K562 (cell line): ENCODE data around the gene HMCES. TPM values are rescaled to one million over a fixed set of nuclear protein-coding genes. Genes with fewer than 3 reads are reported as not detected.

Source experiments
- ATF3 ChIP-seq, 2 experiments: fragments of 450-650 bp in 1 of 2; sonication (generic) in 1 of 2; formaldehyde crosslinking in 1 of 2; IDR thresholded peaks in 1 of 2; conservative IDR thresholded peaks in 1 of 2; 2 replicates each; pipeline versions ENCODE4 v1.6.1 to v1.8.1; 2016 to 2023; ENCODE audit warnings: mild to moderate bottlenecking in 2 of 2, moderate library complexity in 2 of 2, inconsistent platforms in 1 of 2, missing genetic modification reagents in 1 of 2
- ETV1 ChIP-seq: fragments of 450-650 bp; conservative IDR thresholded peaks from 2 replicates; pipeline ENCODE4 v1.6.1; 2016; ENCODE audit warnings: missing genetic modification characterization, control low read depth, low read depth, missing compliant biosample characterization
- FOSL1 ChIP-seq: fragments of 200-800 bp; sonication (Bioruptor generic); conservative IDR thresholded peaks from 2 replicates; pipeline ENCODE4 v1.6.1; 2016; ENCODE audit warnings: missing genetic modification characterization, missing compliant biosample characterization
- GABPB1 ChIP-seq: sonication (generic); formaldehyde crosslinking; IDR thresholded peaks from 2 replicates; pipeline ENCODE4 v1.8.0; 2022; ENCODE audit warnings: mild to moderate bottlenecking, missing genetic modification reagents
- KLF1 ChIP-seq: fragments of 450-650 bp; IDR thresholded peaks from 2 replicates; pipeline ENCODE4 v1.6.1; 2016; ENCODE audit warnings: missing genetic modification characterization, missing compliant biosample characterization
- KLF10 ChIP-seq: fragments of 250-450 bp; sonication (Bioruptor Pico); IDR thresholded peaks from 2 replicates; pipeline ENCODE4 v1.6.1; 2021; ENCODE audit warnings: matching md5 sums
- L3MBTL2 ChIP-seq: fragments of 450-650 bp; IDR thresholded peaks from 2 replicates; pipeline ENCODE4 v1.6.1; 2016; ENCODE audit warnings: mild to moderate bottlenecking, moderate library complexity
- MEIS2 ChIP-seq: fragments of 450-650 bp; IDR thresholded peaks from 2 replicates; pipeline ENCODE4 v1.6.1; 2014; ENCODE audit warnings: mild to moderate bottlenecking; ENCODE audit not compliant: partially characterized antibody
- MLX ChIP-seq, 2 experiments: fragments of 450-650 bp in 1 of 2; sonication (generic) in 1 of 2; formaldehyde crosslinking; conservative IDR thresholded peaks; 2 replicates each; pipeline versions ENCODE4 v1.4.0 to v1.8.1; 2020 to 2022; ENCODE audit warnings: mild to moderate bottlenecking in 1 of 2, missing genetic modification reagents in 1 of 2
- POLR2H ChIP-seq: IDR thresholded peaks from 2 replicates; pipeline ENCODE4 v1.6.1; 2016; ENCODE audit warnings: missing genetic modification characterization, low read depth, mild to moderate bottlenecking, control low read depth, missing compliant biosample characterization, moderate library complexity
- RAD51 ChIP-seq: fragments of 450-650 bp; IDR thresholded peaks from 2 replicates; pipeline ENCODE4 v1.7.1; 2016; ENCODE audit warnings: low read depth, mild to moderate bottlenecking, borderline replicate concordance
- SIN3A ChIP-seq, 2 experiments: fragments of 150-350 bp in 1 of 2; IDR thresholded peaks; 2 replicates each; pipeline ENCODE4 v1.6.1; 2011 to 2016; ENCODE audit warnings: borderline replicate concordance in 2 of 2, low read depth in 2 of 2, low read length in 2 of 2, mild to moderate bottlenecking in 2 of 2, moderate library complexity in 2 of 2; ENCODE audit not compliant: control insufficient read depth in 1 of 2
- SMAD2 ChIP-seq: fragments of 150-350 bp; IDR thresholded peaks from 2 replicates; pipeline ENCODE4 v1.6.1; 2014; ENCODE audit warnings: low read depth, mild to moderate bottlenecking, low read length
- SMAD3 ChIP-seq: fragments of 450-650 bp; formaldehyde crosslinking; conservative IDR thresholded peaks from 2 replicates; pipeline ENCODE4 v1.4.0; 2020; ENCODE audit warnings: mild to moderate bottlenecking
- SP1 ChIP-seq: sonication (generic); formaldehyde crosslinking; IDR thresholded peaks from 2 replicates; pipeline ENCODE4 v1.8.1; 2022; ENCODE audit warnings: mild to moderate bottlenecking, missing genetic modification reagents
- SUPT5H ChIP-seq: fragments of 450-650 bp; IDR thresholded peaks from 2 replicates; pipeline ENCODE4 v1.6.1; 2016
- TCF7 ChIP-seq: sonication (generic); IDR thresholded peaks from 2 replicates; pipeline ENCODE4 v1.6.1; 2016; ENCODE audit warnings: antibody characterized with exemption, borderline replicate concordance
- THRA ChIP-seq: fragments of 450-650 bp; IDR thresholded peaks from 2 replicates; pipeline ENCODE4 v1.6.1; 2017; ENCODE audit warnings: mild to moderate bottlenecking, moderate library complexity
- XRCC3 ChIP-seq: fragments of 450-650 bp; IDR thresholded peaks from 2 replicates; pipeline ENCODE4 v1.6.1; 2017; ENCODE audit warnings: mild to moderate bottlenecking, moderate library complexity
- YBX1 ChIP-seq: fragments of 450-650 bp; IDR thresholded peaks from 2 replicates; pipeline ENCODE4 v1.7.1; 2016; ENCODE audit warnings: mild to moderate bottlenecking
- ZFPM2 ChIP-seq: fragments of 250-450 bp; sonication (Bioruptor Pico); IDR thresholded peaks from 2 replicates; pipeline ENCODE4 v1.5.1; 2022; ENCODE audit warnings: mild to moderate bottlenecking
- ZNF41 ChIP-seq: fragments of 250-450 bp; sonication (Bioruptor Pico); conservative IDR thresholded peaks from 2 replicates; pipeline ENCODE4 v1.4.0; 2020; ENCODE audit warnings: mild to moderate bottlenecking
- ZNF507 ChIP-seq: conservative IDR thresholded peaks from 2 replicates; pipeline ENCODE4 v1.6.1; 2017; ENCODE audit warnings: missing genetic modification characterization, missing compliant biosample characterization
- ZNF511 ChIP-seq: sonication (generic); formaldehyde crosslinking; IDR thresholded peaks from 2 replicates; pipeline ENCODE4 v1.8.0; 2022; ENCODE audit warnings: mild to moderate bottlenecking, missing genetic modification reagents
- ZNF583 ChIP-seq: fragments of 250-450 bp; sonication (Bioruptor Pico); IDR thresholded peaks from 2 replicates; pipeline ENCODE4 v1.4.0; 2020
- polyA plus RNA-seq, 8 experiments: library from polyadenylated mRNA; depleted of rRNA in 4 of 8; stranded (reverse) in 5 of 8; unstranded in 3 of 8; fragments of >200 nt; fragmentation: Nextera tagmentation in 2 of 8; fragmentation: Illumina TruSeq in 1 of 8; extraction: Ambion mirVana in 2 of 8; extraction: Trizol in 1 of 8; gene quantifications; 2 replicates each; pipeline versions ENCODE4 v1.2.1 to v1.2.3, GENCODE V29; 2011 to 2014; ENCODE audit warnings: inconsistent platforms in 1 of 8, missing spikeins in 1 of 8
- total RNA-seq, 7 experiments: library from RNA; depleted of rRNA in 6 of 7; stranded (reverse); fragments of >200 nt in 6 of 7; fragmentation: Illumina TruSeq in 2 of 7; extraction: Trizol in 2 of 7; gene quantifications; 2 replicates each; pipeline versions ENCODE4 v1.2.1 to v1.2.3, GENCODE V29; 2011 to 2021; ENCODE audit warnings: low replicate concordance in 1 of 7

Gene HMCES
- total and polyA plus RNA-seq, 9 of the 15 experiments (the other 6 are each of a cell fraction or from before 2014, with no cell fraction given), result 18.8 to 45.3 (median 24.8) TPM

GRCh38 chr3:129249284-129250065, 29.2 kb upstream of the HMCES start, which contains the start of gene COPG1 (continued):
- TF ChIP-seq MLX (CRISPR knock-in tag; conservative IDR thresholded peaks at IDR 0.05), result no peak
- no peak for TF ChIP-seq YBX1
- TF ChIP-seq GABPB1 (CRISPR knock-in tag), result peak; percentile 76
- TF ChIP-seq KLF10 (CRISPR knock-in tag), result no peak
- TF ChIP-seq SMAD3 (CRISPR knock-in tag), result no peak
- TF ChIP-seq XRCC3, result no peak
- TF ChIP-seq TCF7, result no peak
- no peak for TF ChIP-seq FOSL1 (tag)
- TF ChIP-seq ZNF511 (CRISPR knock-in tag), result peak; percentile 65; the same call in 1 of the 2 replicates
- peak; percentile 55; the same call in 1 of the 2 replicates for TF ChIP-seq SP1 (CRISPR knock-in tag)
- peak; percentile 64 for TF ChIP-seq ETV1 (tag)
- TF ChIP-seq ATF3 (IDR thresholded peaks at IDR 0.05), result no peak
- TF ChIP-seq ATF3 (CRISPR knock-in tag; conservative IDR thresholded peaks at IDR 0.05), result 0 out of 2 replicates have a peak, but pooled peaks have one; percentile 27
- peak; percentile 51; the same call in 1 of the 2 replicates for TF ChIP-seq KLF1 (tag)
- peak; percentile 90 for TF ChIP-seq SUPT5H
- TF ChIP-seq THRA, result no peak
- TF ChIP-seq SMAD2, result no peak
- no peak for TF ChIP-seq ZFPM2 (CRISPR knock-in tag)
- TF ChIP-seq ZNF507 (tag), result no peak
- peak; percentile 72 for TF ChIP-seq POLR2H
- no peak for TF ChIP-seq ZNF583 (CRISPR knock-in tag)
- peak; percentile 49 for TF ChIP-seq L3MBTL2
- peak; percentile 79 for TF ChIP-seq MEIS2
- TF ChIP-seq RAD51, result no peak
- peak in 1 of 2 experiments; percentile 62; a peak in 1 of 4 replicates for TF ChIP-seq SIN3A (IDR thresholded peaks at IDR 0.05; ENCODE audit: borderline replicate concordance in 2 of 2, control insufficient read depth in 1 of 2, low read depth in 2 of 2, low read length in 2 of 2)
- no peak for TF ChIP-seq ZNF41 (CRISPR knock-in tag)
